ENCODE results near the gene OSCAR.

- TF ChIP-seq CTCF (IDR thresholded peaks at IDR 0.05) (no peak), POLR2A (IDR thresholded peaks at IDR 0.05) (no peak)
Measured at GRCh38 chr19:54128796-54129616, 28.4 kb upstream of the OSCAR start.
